DOHH2 (cell line): Measurements from ENCODE around the gene ACOT11.

Source experiments
- CTCF ChIP-seq: fragments of 200-600 bp; sonication (generic); IDR thresholded peaks from one replicate; pipeline ENCODE4 v1.5.1; 2014; ENCODE audit warnings: antibody characterized with exemption, mild to moderate bottlenecking, low read depth, low read length; ENCODE audit not compliant: poor library complexity, severe bottlenecking
- EZH2phosphoT487 ChIP-seq: fragments of 200-600 bp; sonication (generic); IDR thresholded peaks from 2 replicates; pipeline ENCODE4 v1.6.1; 2017; ENCODE audit warnings: borderline replicate concordance, mild to moderate bottlenecking, antibody characterized with exemption, low read length, moderate library complexity, mixed read lengths

GRCh38 chr1:54653036-54653435 lies 105.0 kb downstream of the ACOT11 start:
- TF ChIP-seq CTCF (no peak), EZH2phosphoT487 (no peak)
